HuH-7.5 (cell line): ENCODE results near the gene GPN3.
"Not testable (repeated sequence)": the region's sequence is repeated elsewhere in the genome, so short reads cannot be mapped to it uniquely, and the experiment has no call there.

ENCODE experiments used
- DNase-seq: peaks from one replicate; pipeline ENCODE4 v3.0.0; 2011; ENCODE audit warnings: low spot score

Gene GPN3

GRCh38 chr12:110468214-110469048 lies at the start of gene GPN3, which contains the start of gene FAM216A:
TSS of gene GPN3 (minus strand) at chr12:110468257. CDS start at chr12:110468203, 54 bp downstream.
TSS of gene FAM216A (plus strand) at chr12:110468845. CDS start at chr12:110468876, 31 bp downstream.
- DNase-seq, result peak; percentile 90

- no peak for DNase-seq
Observed at GRCh38 chr12:110516995-110517394, 48.9 kb upstream of the GPN3 start.

GRCh38 chr12:110514363-110514762 lies 46.3 kb upstream of the GPN3 start:
- no peak for DNase-seq

- DNase-seq, result no peak
Observed at GRCh38 chr12:110513842-110514241, 45.8 kb upstream of the GPN3 start.

- no peak for DNase-seq
Observed at GRCh38 chr12:110508071-110508586, 40.1 kb upstream of the GPN3 start.

GRCh38 chr12:110505332-110505731 lies 37.3 kb upstream of the GPN3 start:
- no peak for DNase-seq

GRCh38 chr12:110503432-110503831 lies 35.4 kb upstream of the GPN3 start:
- no peak for DNase-seq

- peak; percentile 78 for DNase-seq
Observed at GRCh38 chr12:110501752-110502738, 34.0 kb upstream of the GPN3 start, which contains the start of the genes RAD9B and VPS29. TSS of gene RAD9B (plus strand) at chr12:110502331. CDS start at chr12:110502338, 7 bp downstream. TSS of gene VPS29 (minus strand) at chr12:110502111. CDS start at chr12:110502051, 60 bp downstream.

- no peak for DNase-seq
Observed at GRCh38 chr12:110501399-110501751, 33.3 kb upstream of the GPN3 start.

- DNase-seq, result no peak
Observed at GRCh38 chr12:110498984-110499706, 31.1 kb upstream of the GPN3 start.

GRCh38 chr12:110475426-110475825 lies 7.4 kb upstream of the GPN3 start:
- DNase-seq, result no peak

GRCh38 chr12:110467847-110468213 lies 227 bp downstream of the GPN3 start:
- DNase-seq, result no peak

- DNase-seq, result no peak
Observed at GRCh38 chr12:110466791-110467190, 1.3 kb downstream of the GPN3 start.

GRCh38 chr12:110465765-110466164 lies 2.3 kb downstream of the GPN3 start:
- DNase-seq, result not testable (repeated sequence)

GRCh38 chr12:110465024-110465423 lies 3.0 kb downstream of the GPN3 start:
- no peak for DNase-seq

GRCh38 chr12:110461189-110461588 lies 6.9 kb downstream of the GPN3 start:
- not testable (repeated sequence) for DNase-seq

- DNase-seq, result no peak
Observed at GRCh38 chr12:110458756-110459155, 9.3 kb downstream of the GPN3 start.

- peak; percentile 22 for DNase-seq
Observed at GRCh38 chr12:110453569-110454296, 14.3 kb downstream of the GPN3 start.

- DNase-seq, result no peak
Observed at GRCh38 chr12:110451263-110451662, 16.8 kb downstream of the GPN3 start.

- peak; percentile 65 for DNase-seq
Observed at GRCh38 chr12:110449799-110450497, 18.1 kb downstream of the GPN3 start, which contains the start of gene ARPC3. TSS of gene ARPC3 (minus strand) at chr12:110450337. CDS start at chr12:110450260, 77 bp downstream.
